Gastrocnemius medialis (tissue), 4 donors: ENCODE measurements around the gene RAB13. TPM values are rescaled to one million over a fixed set of nuclear protein-coding genes. Genes with fewer than 3 reads are reported as not detected.

Source experiments
- ATAC-seq, 2 donors: fragments of 150-250 bp; one replicate each; pipeline ENCODE4 v1.9.1; 2016
- DNase-seq, 2 donors: peaks; one replicate each; pipeline ENCODE4 v3.0.0-alpha.2; 2019
- H3K27ac ChIP-seq, 4 donors: fragments of 200-600 bp; sonication (generic); 1 replicate in 1 of 4; 2 replicates in 3 of 4; pipeline ENCODE4 v1.5.1; 2016 to 2018; ENCODE audit warnings: mild to moderate bottlenecking in 2 of 4, moderate library complexity in 1 of 4
- H3K27me3 ChIP-seq, 3 donors: fragments of 200-600 bp; sonication (generic) in 2 of 3; 1 replicate in 1 of 3; 2 replicates in 2 of 3; pipeline versions ENCODE4 v1.5.1 to v1.6.0; 2016 to 2019; ENCODE audit warnings: mild to moderate bottlenecking in 1 of 3, moderate library complexity in 1 of 3
- H3K36me3 ChIP-seq, 2 donors: fragments of 200-600 bp; sonication (generic) in 1 of 2; one replicate each; pipeline ENCODE4 v1.5.1; 2017 to 2018
- H3K4me1 ChIP-seq, 2 donors: fragments of 200-600 bp; sonication (generic) in 1 of 2; one replicate each; pipeline ENCODE4 v1.5.1; 2016 to 2017; ENCODE audit warnings: mild to moderate bottlenecking in 2 of 2
- H3K4me3 ChIP-seq, 4 donors: fragments of 200-600 bp; sonication (generic) in 3 of 4; 1 replicate in 1 of 4; 2 replicates in 3 of 4; pipeline ENCODE4 v1.5.1; 2016 to 2019; ENCODE audit warnings: mild to moderate bottlenecking in 2 of 4
- H3K9me3 ChIP-seq, 3 donors: fragments of 200-600 bp; sonication (generic) in 2 of 3; 1 replicate in 1 of 3; 2 replicates in 2 of 3; pipeline ENCODE4 v1.5.1; 2016 to 2019
- CTCF ChIP-seq, 5 experiments: fragments of 450-650 bp in 3 of 5; fragments of 200-600 bp in 2 of 5; sonication (generic) in 2 of 5; IDR thresholded peaks in 4 of 5; conservative IDR thresholded peaks in 1 of 5; 1 replicate in 4 of 5; 2 replicates in 1 of 5; pipeline ENCODE4 v1.5.1; 2016 to 2019; ENCODE audit warnings: antibody characterized with exemption in 5 of 5, mild to moderate bottlenecking in 3 of 5, moderate library complexity in 3 of 5
- POLR2A ChIP-seq, 2 donors: fragments of 450-650 bp; IDR thresholded peaks; one replicate each; pipeline ENCODE4 v1.6.1; 2017; ENCODE audit warnings: antibody characterized with exemption in 2 of 2, mild to moderate bottlenecking in 2 of 2, moderate library complexity in 2 of 2
- in situ Hi-C, 4 donors: fragments of 200-750 bp; cut with MboI; loops; one replicate each; pipeline versions ENCODE4 v1.15.0 to v1.8.0; 2017; ENCODE audit warnings: low sequenced_read_pairs in 4 of 4
- intact Hi-C: fragments of 100-400 bp; cut with DNase I; formaldehyde crosslinking; loops from one replicate; pipeline ENCODE4 v1.15.1; 2023; ENCODE audit warnings: low total_unique reads
- total RNA-seq, 4 donors: library from RNA; depleted of rRNA; stranded (reverse); fragments of >200 nt; gene quantifications; one replicate each; pipeline versions ENCODE4 v1.1.0 to v1.2.3, GENCODE V29; 2016

The RAB13 gene
- total RNA-seq, 4 donors from 2014 or later = 6.4 to 12.3 (median 9.1) TPM

- H3K4me1 ChIP-seq = peaks cover 21% of the 10 kb centered on the region in 2 donors
- ATAC-seq (no peak), DNase-seq (no peak)
- TF ChIP-seq POLR2A (IDR thresholded peaks at IDR 0.05) (no peak), CTCF (IDR thresholded peaks at IDR 0.05 in 4 of 5, conservative IDR thresholded peaks at IDR 0.05 in 1 of 5) (no peak)
- H3K27ac ChIP-seq = no peak overlapping the region
- H3K27me3 ChIP-seq = no peaks in the 10 kb centered on the region
- no peaks in the 10 kb centered on the region for H3K9me3 ChIP-seq
- no peak overlapping the region for H3K4me3 ChIP-seq
- in situ Hi-C loops = loop anchor here in 1 of 4 donors (10.0 kb wide), 1 partner anchor 158 kb away; no protein-coding TSS in a partner anchor
- peaks cover 0 to 36% of the 10 kb centered on the region in 2 donors for H3K36me3 ChIP-seq
- intact Hi-C loops = no loop called here
These were observed 13.1 kb downstream of the RAB13 start for GRCh38 chr1:153973071-153973470.

GRCh38 chr1:153970346-153970745 lies 15.8 kb downstream of the RAB13 start:
- no peaks in the 10 kb centered on the region for H3K9me3 ChIP-seq
- H3K4me3 ChIP-seq = no peak overlapping the region
- no peaks in the 10 kb centered on the region for H3K27me3 ChIP-seq
- no peak overlapping the region for H3K27ac ChIP-seq
- intact Hi-C loops (no loop called here), in situ Hi-C loops (loop anchor here in 1 of 4 donors (10.0 kb wide), 1 partner anchor 156 kb away; no protein-coding TSS in a partner anchor)
- TF ChIP-seq POLR2A (IDR thresholded peaks at IDR 0.05) (no peak), CTCF (IDR thresholded peaks at IDR 0.05 in 4 of 5, conservative IDR thresholded peaks at IDR 0.05 in 1 of 5) (no peak)
- no peak for ATAC-seq
- peaks cover 0 to 27% of the 10 kb centered on the region in 2 donors for H3K36me3 ChIP-seq
- DNase-seq = no peak
- peaks cover 18 to 20% of the 10 kb centered on the region in 2 donors for H3K4me1 ChIP-seq

GRCh38 chr1:153968972-153969371 lies 17.2 kb downstream of the RAB13 start:
- no peak overlapping the region for H3K4me3 ChIP-seq
- peaks cover 0 to 13% of the 10 kb centered on the region in 2 donors for H3K36me3 ChIP-seq
- no peak for TF ChIP-seq CTCF (IDR thresholded peaks at IDR 0.05 in 4 of 5, conservative IDR thresholded peaks at IDR 0.05 in 1 of 5)
- no peak for TF ChIP-seq POLR2A (IDR thresholded peaks at IDR 0.05)
- no peak for DNase-seq
- in situ Hi-C loops (loop anchor here in 1 of 4 donors (10.0 kb wide), 1 partner anchor 294 kb away; the partner anchor contains the start of genes ILF2 and NPR1), intact Hi-C loops (no loop called here)
- H3K27me3 ChIP-seq = no peaks in the 10 kb centered on the region
- ATAC-seq = no peak
- peaks cover 25 to 26% of the 10 kb centered on the region in 2 donors for H3K4me1 ChIP-seq
- H3K9me3 ChIP-seq = no peaks in the 10 kb centered on the region
- H3K27ac ChIP-seq = peak overlapping the region in 2 of 4 donors; percentile 87 to 90

GRCh38 chr1:153968408-153968807 lies 17.7 kb downstream of the RAB13 start:
- H3K9me3 ChIP-seq = no peaks in the 10 kb centered on the region
- TF ChIP-seq POLR2A (IDR thresholded peaks at IDR 0.05) (no peak), CTCF (IDR thresholded peaks at IDR 0.05 in 4 of 5, conservative IDR thresholded peaks at IDR 0.05 in 1 of 5) (no peak)
- ATAC-seq (no peak), DNase-seq (no peak)
- intact Hi-C loops = no loop called here
- peak overlapping the region; percentile 87 to 94 (median 90) for H3K27ac ChIP-seq
- in situ Hi-C loops = loop anchor here in 1 of 4 donors (10.0 kb wide), 1 partner anchor 294 kb away; the partner anchor contains the start of genes ILF2 and NPR1
- H3K4me3 ChIP-seq = peak overlapping the region; percentile 56 to 68 (median 62)
- peaks cover 0 to 8% of the 10 kb centered on the region in 2 donors for H3K36me3 ChIP-seq
- peaks cover 26 to 28% of the 10 kb centered on the region in 2 donors for H3K4me1 ChIP-seq
- no peaks in the 10 kb centered on the region for H3K27me3 ChIP-seq
